Heart left ventricle (tissue), 16 donors: ENCODE results near the gene TMEM255A. TPM values are rescaled to one million over a fixed set of nuclear protein-coding genes. Genes with fewer than 3 reads are reported as not detected.

Experiments used
- ATAC-seq, 4 donors: fragments of 200-7000 bp; cut with Tn5 transposase; one replicate each; pipeline ENCODE4 v1.9.1; 2020 to 2022; ENCODE audit warnings: moderate library complexity in 4 of 4, mild to moderate bottlenecking in 3 of 4, moderate number of reproducible peaks in 1 of 4
- DNase-seq, 5 donors: peaks; one replicate each; pipeline ENCODE4 v3.0.0-alpha.2; 2020
- H3K27ac ChIP-seq, 12 donors: fragments of 200-600 bp; sonication (generic) in 4 of 12; one replicate each; pipeline versions ENCODE4 v1.5.0 to v1.8.0; 2016 to 2022; ENCODE audit warnings: mild to moderate bottlenecking in 2 of 12
- H3K27me3 ChIP-seq, 9 donors: fragments of 200-600 bp; sonication (generic) in 2 of 9; one replicate each; pipeline versions ENCODE4 v1.5.1 to v1.8.0; 2016 to 2022; ENCODE audit warnings: mild to moderate bottlenecking in 3 of 9
- H3K36me3 ChIP-seq, 9 donors: fragments of 200-600 bp; sonication (generic) in 2 of 9; one replicate each; pipeline versions ENCODE4 v1.5.0 to v1.8.0; 2018 to 2022; ENCODE audit warnings: mild to moderate bottlenecking in 2 of 9
- H3K4me1 ChIP-seq, 12 donors: fragments of 200-600 bp; sonication (generic) in 4 of 12; one replicate each; pipeline versions ENCODE4 v1.5.0 to v1.8.0; 2016 to 2022; ENCODE audit warnings: mild to moderate bottlenecking in 3 of 12
- H3K4me3 ChIP-seq, 12 donors: fragments of 200-600 bp; sonication (generic) in 4 of 12; one replicate each; pipeline versions ENCODE4 v1.5.0 to v1.8.0; 2017 to 2022; ENCODE audit warnings: mild to moderate bottlenecking in 9 of 12, moderate library complexity in 4 of 12
- H3K9me3 ChIP-seq, 12 donors: fragments of 200-600 bp; sonication (generic) in 4 of 12; one replicate each; pipeline versions ENCODE4 v1.5.0 to v1.8.0; 2016 to 2022; ENCODE audit warnings: mild to moderate bottlenecking in 1 of 12
- POLR2A ChIP-seq, 2 donors: fragments of 450-650 bp; IDR thresholded peaks; one replicate each; pipeline ENCODE4 v1.6.1; 2017; ENCODE audit warnings: antibody characterized with exemption in 2 of 2, mild to moderate bottlenecking in 2 of 2, moderate library complexity in 2 of 2
- WGBS, 4 donors: extraction: QIAGEN DNeasy Blood & Tissue Kit in 2 of 4; methylation state at CpG; one replicate each; pipeline versions ENCODE4 v1.1.5 to v1.1.7; 2013 to 2018; 5-methylcytosine and 5-hydroxymethylcytosine counted together
- intact Hi-C, 10 donors: fragments of 100-400 bp; cut with DNase I; formaldehyde crosslinking; loops; one replicate each; pipeline versions ENCODE4 v1.11.1 to v1.14.2; 2022
- polyA plus RNA-seq, 2 donors: library from polyadenylated mRNA; stranded (reverse); fragments of 200-250 nt; gene quantifications; one replicate each; pipeline ENCODE4 v1.2.3, GENCODE V29; 2013
- total RNA-seq, 9 donors: library from RNA; depleted of rRNA in 2 of 9; stranded (reverse); fragments of >200 nt in 2 of 9; fragmentation: NEBNext Ultra II Directional in 3 of 9; extraction: Animal tissue kit (Norgen Biotek cat#: 25700) in 3 of 9; gene quantifications; one replicate each; pipeline versions ENCODE4 v1.1.0 to v1.2.4, GENCODE V29; 2016 to 2023
- TF ChIP-seq, protein P1 (sequence below), 12 donors: fragments of 200-600 bp; sonication (generic) in 4 of 12; IDR thresholded peaks; one replicate each; pipeline versions ENCODE4 v1.5.0 to v1.8.0; 2018 to 2022; ENCODE audit warnings: antibody characterized with exemption in 12 of 12, mild to moderate bottlenecking in 5 of 12
- donor health status: ischemic (EF 13 %, LVEDD 7.1; RV severe dilation, severe dysfunction).
- donor health status: healthy with polysubstance abuse.
- donor health status: DM: no; HTN: yes; CAD: no.
- donor health status: DM: no; HTN: no; CAD: no.
- donor health status: ischemic (EF 25% LVEDD 6.9; RV normal size, moderate dysfunction).
- donor health status: ischemic (EF 25% LVEDD 5.7; RV mildly dilated, moderate dysfunction).
- donor health status: healthy.
- donor health status: DM: yes; HTN: yes; CAD: no.
- donor health status: ischemic (EF 35%, LVEDD 5.7; RV mildly dilated, moderate dysfunction).
- donor health status: nonischemic (EF 11% LVEDD 7.7; RV severe dilation, severe dysfunction).
- donor health status: DM: yes; HTN: yes; CAD: no.
- donor health status: PGD.
- donor health status: ischemic (EF 29% LVEDD 5.4; RV normal size, mild dysfunction).
- donor health status: nonischemic (EF 23%, LVEDD 6.1; RV moderate dilation, normal function).

Gene TMEM255A
- total and polyA plus RNA-seq, 11 donors: 0.04 to 2.4 (median 0.28) TPM

- ATAC-seq: peak; percentile 99 to 100 (median 99)
- Histone ChIP-seq H3K36me3 (peaks cover 0 to 26% (median 14%) of the 10 kb centered on the region in 9 donors), H3K4me1 (peaks cover 0 to 14% (median 0%) of the 10 kb centered on the region in 12 donors), H3K27ac (peak within 1 kb of the TSS; percentile 55 to 94 (median 88)), H3K9me3 (no peaks in the 10 kb centered on the region), H3K27me3 (peaks cover 0 to 3% (median 0%) of the 10 kb centered on the region in 9 donors), H3K4me3 (peak within 1 kb of the TSS; percentile 50 to 95 (median 72))
- DNase-seq: peak; percentile 91 to 94 (median 93)
- WGBS, 4 donors: 0 to 36% (median 17%) methylated on average over 69 to 75 of the region's 75 CpGs
- peak in 1 of 2 donors; percentile 8 for TF ChIP-seq POLR2A (IDR thresholded peaks at IDR 0.05)
- TF ChIP-seq, protein P1, sequence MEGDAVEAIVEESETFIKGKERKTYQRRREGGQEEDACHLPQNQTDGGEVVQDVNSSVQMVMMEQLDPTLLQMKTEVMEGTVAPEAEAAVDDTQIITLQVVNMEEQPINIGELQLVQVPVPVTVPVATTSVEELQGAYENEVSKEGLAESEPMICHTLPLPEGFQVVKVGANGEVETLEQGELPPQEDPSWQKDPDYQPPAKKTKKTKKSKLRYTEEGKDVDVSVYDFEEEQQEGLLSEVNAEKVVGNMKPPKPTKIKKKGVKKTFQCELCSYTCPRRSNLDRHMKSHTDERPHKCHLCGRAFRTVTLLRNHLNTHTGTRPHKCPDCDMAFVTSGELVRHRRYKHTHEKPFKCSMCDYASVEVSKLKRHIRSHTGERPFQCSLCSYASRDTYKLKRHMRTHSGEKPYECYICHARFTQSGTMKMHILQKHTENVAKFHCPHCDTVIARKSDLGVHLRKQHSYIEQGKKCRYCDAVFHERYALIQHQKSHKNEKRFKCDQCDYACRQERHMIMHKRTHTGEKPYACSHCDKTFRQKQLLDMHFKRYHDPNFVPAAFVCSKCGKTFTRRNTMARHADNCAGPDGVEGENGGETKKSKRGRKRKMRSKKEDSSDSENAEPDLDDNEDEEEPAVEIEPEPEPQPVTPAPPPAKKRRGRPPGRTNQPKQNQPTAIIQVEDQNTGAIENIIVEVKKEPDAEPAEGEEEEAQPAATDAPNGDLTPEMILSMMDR (IDR thresholded peaks at IDR 0.05): peak; percentile 44 to 80 (median 62)
- intact Hi-C loops: loop anchor here in 4 of 10 donors (5.0 to 10.0 kb wide), 5 partner anchors 52 to 222 kb away; partner anchors contain the start of gene LAMP2 (in 1 of the 4)
These were observed 60.6 kb downstream of the TMEM255A start, which contains the start of gene ZBTB33 for GRCh38 chrX:120250522-120251271. TSS of gene ZBTB33 (plus strand) at chrX:120250812. CDS start at chrX:120253416, 2,604 bp downstream.

DNA sequence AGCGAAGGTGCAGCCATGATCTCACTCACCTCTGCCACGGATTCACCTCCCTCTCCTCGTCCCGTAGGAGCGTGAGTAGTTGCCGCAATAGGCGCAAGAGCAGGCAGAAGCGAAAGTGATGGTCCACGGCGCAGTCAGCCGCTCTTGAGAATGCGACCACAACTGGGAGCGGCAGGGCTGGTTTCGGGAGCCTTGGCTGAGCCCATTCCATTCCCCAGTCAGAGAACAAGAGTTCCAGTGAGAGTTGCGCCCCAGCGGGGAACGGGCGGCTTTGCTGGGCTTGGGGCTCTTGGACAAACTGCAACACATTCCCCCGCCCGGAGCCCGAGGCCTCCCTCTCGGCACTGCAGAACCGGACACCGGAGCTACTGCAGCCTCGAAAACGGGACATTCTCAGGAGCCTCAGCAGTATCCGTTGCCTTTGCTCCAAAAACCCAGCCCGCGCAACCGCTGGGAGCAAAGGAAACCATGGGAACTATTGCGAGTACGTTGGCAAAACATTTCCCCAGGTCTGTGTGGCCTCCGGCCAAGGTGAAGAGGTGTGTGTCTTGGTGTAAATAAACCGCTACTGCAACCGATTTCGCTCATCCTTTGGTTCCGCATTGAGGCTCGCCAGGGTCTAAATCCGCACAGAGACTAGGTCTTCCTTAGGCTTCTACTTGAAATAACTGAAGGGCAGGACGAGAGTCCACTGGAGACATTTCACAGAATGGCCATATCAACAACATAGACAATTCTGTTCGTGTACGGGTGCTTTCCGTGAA, 66.3 kb downstream of the TMEM255A start:
- WGBS, 4 donors: 1 to 41% (median 16%) methylated on average over 35 to 43 of the region's 43 CpGs
- peak overlapping the region; percentile 51 to 95 (median 70) for H3K4me3 ChIP-seq
- peak; percentile 87 to 96 (median 92) for ATAC-seq

GRCh38 chrX:120244395-120244734, 66.9 kb downstream of the TMEM255A start:
- intact Hi-C loops: loop anchor here in 1 of 10 donors (10.0 kb wide), 2 partner anchors 60 to 230 kb away; no protein-coding TSS in a partner anchor
- Histone ChIP-seq H3K4me1 (peaks cover 0 to 11% (median 6%) of the 10 kb centered on the region in 12 donors), H3K4me3 (peak overlapping the region; percentile 51 to 95 (median 70)), H3K27ac (peak overlapping the region; percentile 65 to 90 (median 84)), H3K27me3 (peaks cover 0 to 3% (median 0%) of the 10 kb centered on the region in 9 donors), H3K36me3 (peaks cover 0 to 7% (median 0%) of the 10 kb centered on the region in 9 donors), H3K9me3 (no peaks in the 10 kb centered on the region)
- no peak for DNase-seq
- peak in 1 of 4 donors; percentile 17 for ATAC-seq
- WGBS, 4 donors: 1 to 40% (median 19%) methylated on average over 16 of the region's 16 CpGs
- TF ChIP-seq, protein P1 (IDR thresholded peaks at IDR 0.05): no peak

More for the DNA sequence above, 66.3 kb downstream of the TMEM255A start:
- H3K9me3 ChIP-seq: no peaks in the 10 kb centered on the region
- H3K4me1 ChIP-seq: peaks cover 0 to 13% (median 6%) of the 10 kb centered on the region in 12 donors
- intact Hi-C loops: loop anchor here in 1 of 10 donors (10.0 kb wide), 2 partner anchors 60 to 230 kb away; no protein-coding TSS in a partner anchor
- H3K27ac ChIP-seq: peak overlapping the region; percentile 65 to 90 (median 84)
- H3K36me3 ChIP-seq: peaks cover 0 to 2% (median 0%) of the 10 kb centered on the region in 9 donors
- no peak for TF ChIP-seq POLR2A (IDR thresholded peaks at IDR 0.05)
- TF ChIP-seq, protein P1 (IDR thresholded peaks at IDR 0.05): no peak
- H3K27me3 ChIP-seq: peaks cover 0 to 3% (median 0%) of the 10 kb centered on the region in 9 donors
- DNase-seq: peak; percentile 66 to 82 (median 74)
